A673 (cell line): ENCODE results near the gene PIP4K2A. TPM values are rescaled to one million over a fixed set of nuclear protein-coding genes. Genes with fewer than 3 reads are reported as not detected.

Source experiments
- BruUV-seq: library from RNA; stranded (reverse); fragments of 400-500 nt; replicated peaks from 2 replicates; lab custom pipeline; 2021; lab: Mats Ljungman, UMichigan
- CTCF ChIA-PET: fragments of 300-600 bp; sonication (Branson Sonifier 250); formaldehyde crosslinking; loops from one replicate; lab custom pipeline; 2022; ENCODE audit warnings: antibody characterized with exemption; lab: Charles Lee
- POLR2A ChIA-PET: fragments of 300-600 bp; sonication (Branson Sonifier 250); formaldehyde crosslinking; loops from one replicate; lab custom pipeline; 2022; ENCODE audit warnings: antibody characterized with exemption; ENCODE audit not compliant: low non-redundant PET; lab: Charles Lee
- DNase-seq: peaks from one replicate; pipeline ENCODE4 v3.0.0-alpha.2; 2015; ENCODE audit warnings: low spot score
- H3K27ac ChIP-seq: fragments of 200-600 bp; sonication (generic); 2 replicates; pipeline ENCODE4 v1.5.1; 2016; ENCODE audit warnings: mixed run types, low read depth, mild to moderate bottlenecking, mixed read lengths, antibody characterized with exemption, low read length; ENCODE audit not compliant: poor library complexity, severe bottlenecking
- H3K27me3 ChIP-seq: fragments of 200-600 bp; sonication (generic); replicated peaks from 2 replicates; pipeline ENCODE4 v1.6.1; 2017; ENCODE audit warnings: mixed run types, low read depth, mild to moderate bottlenecking, mixed read lengths, antibody characterized with exemption, low read length; ENCODE audit not compliant: insufficient read depth, poor library complexity
- H3K36me3 ChIP-seq: fragments of 200-600 bp; sonication (generic); 2 replicates; pipeline ENCODE4 v1.6.1; 2016; ENCODE audit warnings: mixed run types, mild to moderate bottlenecking, mixed read lengths, antibody characterized with exemption, low read length; ENCODE audit not compliant: insufficient read depth, poor library complexity, severe bottlenecking
- H3K4me1 ChIP-seq: fragments of 200-600 bp; sonication (generic); 2 replicates; pipeline ENCODE4 v1.6.1; 2017; ENCODE audit warnings: mixed run types, mild to moderate bottlenecking, mixed read lengths, antibody characterized with exemption, low read length; ENCODE audit not compliant: insufficient read depth, poor library complexity, severe bottlenecking
- H3K4me3 ChIP-seq: fragments of 200-600 bp; sonication (generic); 2 replicates; pipeline ENCODE4 v1.5.1; 2016; ENCODE audit warnings: low read depth, mixed run types, mild to moderate bottlenecking, mixed read lengths, low read length; ENCODE audit not compliant: poor library complexity, severe bottlenecking
- H3K9me3 ChIP-seq: fragments of 200-600 bp; sonication (generic); 2 replicates; pipeline ENCODE4 v1.6.1; 2016; ENCODE audit warnings: mixed run types, low read depth, mild to moderate bottlenecking, mixed read lengths, antibody characterized with exemption, low read length; ENCODE audit not compliant: poor library complexity, severe bottlenecking
- EZH2 ChIP-seq: fragments of 200-600 bp; sonication (generic); IDR thresholded peaks from 2 replicates; pipeline ENCODE4 v1.6.1; 2017; ENCODE audit warnings: borderline replicate concordance, low read depth, mild to moderate bottlenecking, mixed read lengths, antibody characterized with exemption, low read length; ENCODE audit not compliant: poor library complexity, severe bottlenecking
- intact Hi-C: fragments of 100-400 bp; cut with micrococcal nuclease; formaldehyde crosslinking; loops from one replicate; pipeline ENCODE4 v1.10.0; 2022; ENCODE audit not compliant: unreplicated experiment
- total RNA-seq: library from RNA; stranded (reverse); gene quantifications from 2 replicates; pipeline ENCODE4 v1.2.3, GENCODE V29; 2021
- TF ChIP-seq, protein P1 (sequence below): fragments of 300-800, 200-600 bp; sonication (generic); conservative IDR thresholded peaks from 2 replicates; pipeline ENCODE4 v1.5.1; 2017; ENCODE audit warnings: low read depth, mild to moderate bottlenecking, antibody characterized with exemption, low read length, moderate library complexity, mixed read lengths

PIP4K2A gene
- total RNA-seq, 1 experiment from 2014 or later: 19.8 TPM

DNA sequence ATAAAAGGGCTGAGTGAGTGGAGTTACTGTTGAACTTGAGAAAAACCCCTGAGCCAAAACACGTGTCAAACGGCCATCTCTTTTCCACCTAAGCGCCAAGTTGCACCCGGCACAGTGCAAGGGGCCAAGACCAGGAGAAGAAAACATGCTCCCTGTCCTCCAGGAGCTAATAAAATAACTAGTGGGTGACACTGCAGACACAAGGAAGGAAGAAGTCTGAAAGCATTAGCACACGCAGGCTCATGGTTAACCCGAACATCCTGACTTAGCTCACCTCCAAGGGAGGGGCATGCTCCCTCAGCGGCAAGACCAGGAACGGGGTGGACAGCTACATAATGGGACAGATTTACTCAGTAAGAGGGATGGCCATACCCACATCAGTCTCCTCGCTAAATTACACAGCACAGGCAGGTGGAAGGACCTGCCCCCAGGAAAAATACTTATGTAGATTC, 65.0 kb downstream of the PIP4K2A start:
- Histone ChIP-seq H3K36me3 (no peaks in the 10 kb centered on the region), H3K4me1 (peaks cover 38% of the 10 kb centered on the region), H3K27ac (no peak overlapping the region), H3K9me3 (no peaks in the 10 kb centered on the region), H3K4me3 (no peak overlapping the region), H3K27me3 (no peaks in the 10 kb centered on the region)
- POLR2A ChIA-PET: no interaction called here
- no TSS peak for BruUV-seq
- no peak for TF ChIP-seq EZH2
- TF ChIP-seq, protein P1, sequence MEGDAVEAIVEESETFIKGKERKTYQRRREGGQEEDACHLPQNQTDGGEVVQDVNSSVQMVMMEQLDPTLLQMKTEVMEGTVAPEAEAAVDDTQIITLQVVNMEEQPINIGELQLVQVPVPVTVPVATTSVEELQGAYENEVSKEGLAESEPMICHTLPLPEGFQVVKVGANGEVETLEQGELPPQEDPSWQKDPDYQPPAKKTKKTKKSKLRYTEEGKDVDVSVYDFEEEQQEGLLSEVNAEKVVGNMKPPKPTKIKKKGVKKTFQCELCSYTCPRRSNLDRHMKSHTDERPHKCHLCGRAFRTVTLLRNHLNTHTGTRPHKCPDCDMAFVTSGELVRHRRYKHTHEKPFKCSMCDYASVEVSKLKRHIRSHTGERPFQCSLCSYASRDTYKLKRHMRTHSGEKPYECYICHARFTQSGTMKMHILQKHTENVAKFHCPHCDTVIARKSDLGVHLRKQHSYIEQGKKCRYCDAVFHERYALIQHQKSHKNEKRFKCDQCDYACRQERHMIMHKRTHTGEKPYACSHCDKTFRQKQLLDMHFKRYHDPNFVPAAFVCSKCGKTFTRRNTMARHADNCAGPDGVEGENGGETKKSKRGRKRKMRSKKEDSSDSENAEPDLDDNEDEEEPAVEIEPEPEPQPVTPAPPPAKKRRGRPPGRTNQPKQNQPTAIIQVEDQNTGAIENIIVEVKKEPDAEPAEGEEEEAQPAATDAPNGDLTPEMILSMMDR: no peak
- no peak for DNase-seq
- intact Hi-C loops: no loop called here
- CTCF ChIA-PET: no interaction called here

DNA sequence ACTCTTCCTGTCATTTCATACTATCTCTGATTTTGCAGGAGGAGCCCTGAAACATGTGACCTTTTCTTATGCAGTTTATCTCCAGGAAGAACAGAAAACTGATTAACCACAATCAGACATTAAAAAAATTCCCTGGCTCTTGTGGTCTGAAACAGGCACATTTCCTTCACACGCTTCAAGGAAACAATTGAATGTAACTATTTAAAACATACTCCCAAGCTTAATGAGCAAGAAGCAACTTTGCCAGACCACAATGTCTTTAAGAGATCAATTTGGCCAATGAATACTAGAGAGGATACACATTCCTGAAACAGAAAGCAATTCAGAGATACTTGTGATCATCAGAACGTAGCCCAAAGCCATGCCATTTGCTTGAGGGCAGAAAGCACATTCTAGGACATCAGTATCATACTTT, 65.8 kb downstream of the PIP4K2A start:
- POLR2A ChIA-PET: no interaction called here
- H3K27ac ChIP-seq: peak overlapping the region; percentile 39
- intact Hi-C loops: no loop called here

DNA sequence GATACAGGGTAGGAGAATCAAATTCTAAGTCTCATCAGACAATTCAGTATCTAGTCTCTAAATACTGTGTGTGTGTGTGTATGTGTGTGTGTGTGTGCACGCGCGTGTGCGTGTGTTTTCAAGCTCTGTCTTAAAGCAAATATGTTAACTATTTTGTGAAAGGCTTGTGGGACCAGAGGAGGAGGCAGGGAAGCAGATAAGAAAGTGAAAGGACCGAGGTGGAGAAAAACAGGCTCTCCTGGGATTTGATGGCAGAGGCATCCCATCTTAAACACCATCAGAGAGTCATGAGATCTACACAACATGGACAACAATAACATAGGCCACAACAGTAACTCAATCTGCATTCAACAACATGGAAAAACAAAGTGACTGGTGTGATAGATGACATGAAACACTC, 67.1 kb downstream of the PIP4K2A start:
- no peak overlapping the region for H3K27ac ChIP-seq
- TF ChIP-seq EZH2: no peak
- TF ChIP-seq, protein P1: no peak
- H3K27me3 ChIP-seq: no peaks in the 10 kb centered on the region
- H3K9me3 ChIP-seq: no peaks in the 10 kb centered on the region
- ChIA-PET POLR2A (no interaction called here), CTCF (no interaction called here)
- no peak for DNase-seq
- H3K4me3 ChIP-seq: no peak overlapping the region
- H3K36me3 ChIP-seq: no peaks in the 10 kb centered on the region
- BruUV-seq: no TSS peak
- intact Hi-C loops: no loop called here
- H3K4me1 ChIP-seq: peaks cover 38% of the 10 kb centered on the region

More for the DNA sequence above, 65.8 kb downstream of the PIP4K2A start:
- TF ChIP-seq, protein P1: no peak
- TF ChIP-seq EZH2: no peak
- DNase-seq: peak; percentile 79
- Histone ChIP-seq H3K36me3 (no peaks in the 10 kb centered on the region), H3K9me3 (no peaks in the 10 kb centered on the region), H3K27me3 (no peaks in the 10 kb centered on the region), H3K4me3 (no peak overlapping the region), H3K4me1 (peaks cover 38% of the 10 kb centered on the region)
- no TSS peak for BruUV-seq
- CTCF ChIA-PET: no interaction called here
